HepG2 (cell line): Measurements from ENCODE around the gene NEGR1. TPM values are rescaled to one million over a fixed set of nuclear protein-coding genes. Genes with fewer than 3 reads are reported as not detected.
A peak's percentile ranks its signal among the peaks of the same experiment; 100 is the strongest.

Source experiments
- ATAC-seq: fragments of 200-7000 bp; cut with Tn5 transposase; 3 replicates; pipeline ENCODE4 v1.9.1; 2020; ENCODE audit warnings: mild to moderate bottlenecking, moderate library complexity
- BruUV-seq: library from RNA; stranded (reverse); fragments of 400-500 nt; replicated peaks from 2 replicates; lab custom pipeline; 2021; lab: Mats Ljungman, UMichigan
- CTCF ChIA-PET: fragments of 300-600 bp; formaldehyde crosslinking; extraction: SDS; loops from one replicate; lab custom pipeline; 2021; ENCODE audit warnings: low total read pairs, inconsistent platforms, low intra/inter-chr PET ratio; lab: Yijun Ruan, JAX
- POLR2A ChIA-PET: fragments of 350-600 bp; sonication (Branson Sonifier 250); formaldehyde crosslinking; loops from one replicate; lab custom pipeline; 2020; ENCODE audit warnings: antibody characterized with exemption, inconsistent platforms; lab: Yijun Ruan, JAX
- DNase-seq: peaks from one replicate; pipeline ENCODE4 v3.0.0-alpha.2; 2015; ENCODE audit warnings: low spot score
- FAIRE-seq: peaks from 3 replicates; lab custom pipeline; 2011; peaks lifted over from hg19 to GRCh38; lab: Jason Lieb, UNC
- H2AFZ ChIP-seq: one replicate; pipeline ENCODE4 v1.6.1; 2011; ENCODE audit warnings: low read length, inconsistent platforms
- H3K27ac ChIP-seq: fragments of 300-600 bp; 3 replicates; pipeline ENCODE4 v1.8.0; 2011; ENCODE audit warnings: mixed run types, mild to moderate bottlenecking, mixed read lengths, low read length, inconsistent platforms; ENCODE audit not compliant: insufficient read depth; ENCODE audit errors: extremely low read length
- H3K27me3 ChIP-seq, 2 experiments: fragments of 200-600 bp in 1 of 2; 2 replicates in 1 of 2; 3 replicates in 1 of 2; pipeline versions ENCODE4 v1.6.0 to v1.8.0; 2011; ENCODE audit warnings: low read length in 2 of 2, mild to moderate bottlenecking in 2 of 2, moderate library complexity in 2 of 2, inconsistent platforms in 1 of 2; ENCODE audit not compliant: insufficient read depth in 2 of 2, control insufficient read depth in 1 of 2
- H3K36me3 ChIP-seq, 2 experiments: fragments of 200-600 bp in 1 of 2; replicated peaks in 1 of 2; 2 replicates in 1 of 2; 3 replicates in 1 of 2; pipeline versions ENCODE4 v1.5.1 to v1.8.0; 2011; ENCODE audit warnings: low read length in 2 of 2, inconsistent platforms in 1 of 2; ENCODE audit not compliant: insufficient read depth in 2 of 2, control insufficient read depth in 1 of 2
- H3K4me1 ChIP-seq: 2 replicates; pipeline ENCODE4 v1.5.1; 2012; ENCODE audit warnings: low read length, inconsistent platforms; ENCODE audit not compliant: insufficient read depth
- H3K4me2 ChIP-seq: 2 replicates; pipeline ENCODE4 v1.6.0; 2011; ENCODE audit warnings: low read depth, low read length, inconsistent platforms
- H3K4me3 ChIP-seq, 3 experiments: fragments of 200-600 bp in 1 of 3; sonication (generic), shearing (Covaris generic) in 1 of 3; replicated peaks in 1 of 3; 2 replicates each; pipeline ENCODE4 v1.5.1; 2011 to 2016; ENCODE audit warnings: low read length in 3 of 3, inconsistent platforms in 2 of 3, low read depth in 2 of 3, mild to moderate bottlenecking in 2 of 3, control low read depth in 1 of 3, mixed read lengths in 1 of 3; ENCODE audit not compliant: insufficient read depth in 1 of 3
- H3K79me2 ChIP-seq: one replicate; pipeline ENCODE4 v1.6.1; 2011; ENCODE audit warnings: low read length, inconsistent platforms; ENCODE audit not compliant: insufficient read depth
- H3K9ac ChIP-seq: 2 replicates; pipeline ENCODE4 v1.6.0; 2011; ENCODE audit warnings: mild to moderate bottlenecking, low read depth, low read length, inconsistent platforms; ENCODE audit not compliant: insufficient read depth
- H3K9me3 ChIP-seq: 2 replicates; pipeline ENCODE4 v1.5.1; 2012; ENCODE audit warnings: mild to moderate bottlenecking, low read length
- H4K20me1 ChIP-seq: 2 replicates; pipeline ENCODE4 v1.6.0; 2011; ENCODE audit warnings: inconsistent platforms, mild to moderate bottlenecking, low read length, moderate library complexity; ENCODE audit not compliant: insufficient read depth
- ARID5B ChIP-seq: IDR thresholded peaks from 2 replicates; pipeline ENCODE4 v1.4.0; 2020; ENCODE audit warnings: mild to moderate bottlenecking, missing genetic modification reagents
- CEBPB ChIP-seq: IDR thresholded peaks from 2 replicates; pipeline ENCODE4 v1.6.1; 2011; ENCODE audit warnings: low read depth, low read length, improper control_type of control experiment, borderline replicate concordance
- CHCHD3 ChIP-seq: sonication (generic); formaldehyde crosslinking; IDR thresholded peaks from 2 replicates; pipeline ENCODE4 v1.8.0; 2022; ENCODE audit warnings: mild to moderate bottlenecking, missing genetic modification reagents, moderate library complexity
- MAF1 ChIP-seq: sonication (generic); formaldehyde crosslinking; IDR thresholded peaks from 2 replicates; pipeline ENCODE4 v1.5.0; 2020; ENCODE audit warnings: missing genetic modification reagents, borderline replicate concordance
- WGBS: methylation state at CpG from one replicate; pipeline ENCODE4 v1.1.6; 2017; ENCODE audit warnings: low lambda C conversion rate; 5-methylcytosine and 5-hydroxymethylcytosine counted together
- in situ Hi-C: cut with HindIII; loops from 2 replicates; pipeline ENCODE4 v1.10.0; 2017; ENCODE audit warnings: low pct_unique_long_range_greater_than_20kb; ENCODE audit not compliant: extremely low pct_ligation_motif_present
- intact Hi-C: fragments of 100-400 bp; cut with micrococcal nuclease; formaldehyde crosslinking; loops from one replicate; pipeline ENCODE4 v1.10.0; 2022; ENCODE audit not compliant: unreplicated experiment
- polyA plus RNA-seq, 8 experiments: library from polyadenylated mRNA; depleted of rRNA in 3 of 8; stranded (reverse) in 7 of 8; unstranded in 1 of 8; fragments of >200 nt; fragmentation: Illumina TruSeq in 4 of 8; extraction: Trizol in 4 of 8; gene quantifications; 2 replicates each; pipeline versions ENCODE4 v1.2.1 to v1.2.3, GENCODE V29; 2011 to 2016; ENCODE audit warnings: low read depth in 4 of 8, missing spikeins in 1 of 8, mixed read lengths in 1 of 8; ENCODE audit not compliant: insufficient read depth in 1 of 8
- total RNA-seq, 5 experiments: library from RNA; depleted of rRNA; stranded (reverse); fragments of >200 nt; fragmentation: Illumina TruSeq; extraction: Trizol; gene quantifications; 2 replicates each; pipeline ENCODE4 v1.2.3, GENCODE V29; 2016; ENCODE audit warnings: low read depth in 1 of 5

The NEGR1 gene
- total and polyA plus RNA-seq, 2 of the 13 experiments (the other 11 are each of a cell fraction or from before 2014, with no cell fraction given), result not detected

DNA sequence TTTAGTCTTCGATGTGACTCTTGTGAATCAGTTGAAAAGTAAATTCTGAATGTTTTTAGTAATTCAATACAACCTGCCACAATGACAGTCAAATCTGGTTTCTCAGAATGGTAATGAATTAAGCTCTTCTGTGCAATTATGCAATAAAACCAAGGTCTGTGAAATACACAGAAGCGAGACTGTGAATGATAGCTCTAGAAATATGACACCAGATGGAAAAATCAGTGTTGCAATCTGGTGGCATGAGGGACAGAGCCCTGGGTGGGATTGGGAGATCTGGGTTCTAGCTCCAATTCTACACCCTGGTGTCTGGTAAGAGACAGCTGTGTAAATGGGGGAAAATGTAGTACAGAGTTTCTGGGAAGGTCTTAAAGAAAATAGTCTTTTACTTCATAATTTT is 615.1 kb downstream of the NEGR1 start:
- FAIRE-seq, result no peak
- TF ChIP-seq CEBPB (peak; percentile 38; the same call in 1 of the 2 replicates), CHCHD3 (CRISPR knock-in tag) (no peak), ARID5B (CRISPR knock-in tag) (no peak)
- in situ Hi-C loops, result no loop called here
- Histone ChIP-seq H3K9ac (no peak overlapping the region), H3K4me3 (no peak overlapping the region), H2AFZ (no peak overlapping the region), H4K20me1 (no peaks in the 10 kb centered on the region), H3K79me2 (no peaks in the 10 kb centered on the region), H3K36me3 (no peaks in the 10 kb centered on the region), H3K27ac (no peak overlapping the region), H3K9me3 (peaks cover 14% of the 10 kb centered on the region), H3K4me2 (no peak overlapping the region), H3K4me1 (no peaks in the 10 kb centered on the region), H3K27me3 (no peaks in the 10 kb centered on the region)
- no TSS peak for BruUV-seq
- intact Hi-C loops, result no loop called here
- 0% methylated on average over 2 of the region's 2 CpGs for WGBS
- DNase-seq, result no peak
- POLR2A ChIA-PET, result no interaction called here
- CTCF ChIA-PET, result no interaction called here
- no peak for ATAC-seq

DNA sequence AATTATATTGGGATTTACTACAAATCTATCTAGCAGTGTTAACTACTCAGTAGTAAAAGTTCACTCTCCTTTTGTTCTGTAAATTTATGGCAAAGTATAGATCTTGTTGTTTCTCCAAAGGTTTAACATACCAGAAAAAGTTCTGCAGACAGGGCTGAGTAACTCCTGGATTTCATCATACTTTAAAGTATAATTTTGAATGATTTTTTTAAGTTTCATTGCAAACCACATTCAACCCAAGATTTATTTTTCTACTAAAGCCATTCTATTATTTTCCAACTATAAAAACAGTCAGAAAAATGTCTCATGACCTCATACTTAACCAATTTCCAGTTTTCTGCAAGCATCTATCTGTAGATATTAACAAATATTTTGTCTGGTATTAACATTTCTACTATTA is 615.7 kb downstream of the NEGR1 start:
- Histone ChIP-seq H3K4me3 (no peak overlapping the region), H3K9ac (no peak overlapping the region), H3K4me1 (no peaks in the 10 kb centered on the region), H2AFZ (no peak overlapping the region), H3K4me2 (no peak overlapping the region), H3K27me3 (no peaks in the 10 kb centered on the region), H3K9me3 (peaks cover 13% of the 10 kb centered on the region), H3K36me3 (no peaks in the 10 kb centered on the region), H3K79me2 (no peaks in the 10 kb centered on the region), H3K27ac (no peak overlapping the region), H4K20me1 (no peaks in the 10 kb centered on the region)
- FAIRE-seq (no peak), DNase-seq (no peak), ATAC-seq (no peak)
- in situ Hi-C loops (no loop called here), intact Hi-C loops (no loop called here)
- CTCF ChIA-PET, result no interaction called here
- TF ChIP-seq MAF1, result no peak
- BruUV-seq, result no TSS peak
- POLR2A ChIA-PET, result no interaction called here
